Fibroblast of pulmonary artery (primary cell): ENCODE data around the gene ADAMTSL3.

Experiments used
- DNase-seq: peaks from one replicate; pipeline ENCODE4 v3.0.0-alpha.2; 2010; ENCODE audit warnings: low read depth
- H3K4me3 ChIP-seq: replicated peaks from 2 replicates; pipeline ENCODE4 v1.5.1; 2011; ENCODE audit warnings: low read depth, mild to moderate bottlenecking, control low read depth, low read length, moderate library complexity
- TF ChIP-seq, protein P1 (sequence below): IDR thresholded peaks from 2 replicates; pipeline ENCODE4 v1.5.1; 2011; ENCODE audit warnings: mild to moderate bottlenecking, control low read depth, low read length, inconsistent platforms; ENCODE audit errors: missing control alignments

ADAMTSL3 gene

DNA sequence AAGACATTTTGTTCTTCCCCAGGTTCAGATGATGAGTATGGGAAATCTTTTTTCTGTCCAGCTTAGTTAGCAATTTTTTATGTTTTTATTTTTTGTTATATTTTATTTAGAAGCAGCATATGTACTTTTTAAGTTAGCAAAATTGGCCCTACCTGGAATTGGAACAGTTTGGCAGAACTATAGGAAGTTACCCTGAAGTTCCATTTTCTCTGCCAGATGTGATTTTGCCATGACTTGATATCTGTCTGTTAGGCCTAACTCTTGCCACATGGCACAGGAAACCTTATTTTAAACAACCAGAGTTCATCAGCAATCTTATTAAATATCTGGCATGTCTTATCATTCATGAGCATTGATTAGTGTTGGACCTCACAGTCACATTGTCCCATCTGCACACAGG lies 67.1 kb downstream of the ADAMTSL3 start:
- no peak for DNase-seq
- TF ChIP-seq, protein P1, sequence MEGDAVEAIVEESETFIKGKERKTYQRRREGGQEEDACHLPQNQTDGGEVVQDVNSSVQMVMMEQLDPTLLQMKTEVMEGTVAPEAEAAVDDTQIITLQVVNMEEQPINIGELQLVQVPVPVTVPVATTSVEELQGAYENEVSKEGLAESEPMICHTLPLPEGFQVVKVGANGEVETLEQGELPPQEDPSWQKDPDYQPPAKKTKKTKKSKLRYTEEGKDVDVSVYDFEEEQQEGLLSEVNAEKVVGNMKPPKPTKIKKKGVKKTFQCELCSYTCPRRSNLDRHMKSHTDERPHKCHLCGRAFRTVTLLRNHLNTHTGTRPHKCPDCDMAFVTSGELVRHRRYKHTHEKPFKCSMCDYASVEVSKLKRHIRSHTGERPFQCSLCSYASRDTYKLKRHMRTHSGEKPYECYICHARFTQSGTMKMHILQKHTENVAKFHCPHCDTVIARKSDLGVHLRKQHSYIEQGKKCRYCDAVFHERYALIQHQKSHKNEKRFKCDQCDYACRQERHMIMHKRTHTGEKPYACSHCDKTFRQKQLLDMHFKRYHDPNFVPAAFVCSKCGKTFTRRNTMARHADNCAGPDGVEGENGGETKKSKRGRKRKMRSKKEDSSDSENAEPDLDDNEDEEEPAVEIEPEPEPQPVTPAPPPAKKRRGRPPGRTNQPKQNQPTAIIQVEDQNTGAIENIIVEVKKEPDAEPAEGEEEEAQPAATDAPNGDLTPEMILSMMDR: no peak
- no peak overlapping the region for H3K4me3 ChIP-seq

- TF ChIP-seq, protein P1: no peak
- H3K4me3 ChIP-seq: no peak overlapping the region
- DNase-seq: no peak
Measured at GRCh38 chr15:83721981-83722380, 68.1 kb downstream of the ADAMTSL3 start.

GRCh38 chr15:83723216-83723615 lies 69.3 kb downstream of the ADAMTSL3 start:
- peak; percentile 15 for DNase-seq
- no peak overlapping the region for H3K4me3 ChIP-seq
- TF ChIP-seq, protein P1: no peak

DNA sequence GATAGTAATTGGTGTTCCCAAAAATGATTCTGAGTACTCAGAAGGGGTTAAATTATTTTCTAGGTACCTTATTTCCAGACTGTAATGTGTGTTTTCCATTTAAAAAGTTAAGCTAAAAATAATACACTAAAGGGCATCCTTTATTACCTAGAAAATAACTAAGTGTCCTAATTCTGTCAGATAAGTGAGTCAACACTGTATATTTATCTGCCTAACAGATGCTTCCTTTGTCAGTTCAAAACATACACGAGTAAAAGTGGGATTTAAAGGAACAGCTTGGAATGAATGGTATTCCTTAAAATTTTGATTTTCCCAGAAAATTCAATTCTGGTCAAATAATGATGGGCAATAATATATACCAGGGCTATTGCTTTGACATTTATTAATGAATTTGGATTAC lies 78.3 kb downstream of the ADAMTSL3 start:
- DNase-seq: no peak
- no peak overlapping the region for H3K4me3 ChIP-seq
- TF ChIP-seq, protein P1: no peak

DNA sequence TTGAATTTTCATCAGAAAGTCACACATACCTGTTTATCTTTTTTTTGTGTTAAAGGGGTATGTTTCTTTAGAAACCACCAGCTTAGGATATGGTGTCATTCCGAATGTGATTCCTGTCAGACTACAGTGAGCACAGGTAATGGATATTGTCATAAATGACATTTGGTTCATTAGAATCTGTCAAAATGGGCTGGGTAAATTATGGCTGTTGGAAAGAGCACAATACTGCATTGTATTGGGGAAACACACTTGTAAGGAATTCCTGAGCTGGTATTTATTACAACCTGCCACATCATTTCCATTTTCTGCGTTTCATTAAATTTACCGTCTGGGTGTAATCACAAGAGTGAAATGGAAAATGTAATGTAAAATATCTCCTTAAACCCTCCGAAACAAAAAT lies 78.8 kb downstream of the ADAMTSL3 start:
- no peak for DNase-seq
- no peak overlapping the region for H3K4me3 ChIP-seq
- TF ChIP-seq, protein P1: no peak

DNA sequence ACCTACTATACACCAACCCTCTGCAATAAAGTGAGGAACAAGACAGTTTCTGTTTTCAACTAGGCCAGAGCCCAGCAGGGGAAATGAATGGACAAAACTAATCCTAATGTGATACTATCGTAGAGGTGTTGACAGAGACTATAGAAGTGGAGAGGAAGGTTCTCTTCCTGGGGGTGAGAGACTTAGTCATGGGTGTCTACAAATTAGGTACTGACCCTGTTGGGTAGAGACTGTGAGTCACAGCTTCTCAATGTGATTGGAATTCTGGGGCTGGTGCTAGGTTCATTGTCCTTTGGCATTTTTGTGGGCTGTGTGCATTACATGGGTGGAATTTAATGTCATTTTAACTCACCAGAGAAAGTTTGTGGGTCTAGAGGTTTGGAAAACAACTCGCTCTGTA lies 79.3 kb downstream of the ADAMTSL3 start:
- TF ChIP-seq, protein P1: no peak
- no peak overlapping the region for H3K4me3 ChIP-seq

DNA sequence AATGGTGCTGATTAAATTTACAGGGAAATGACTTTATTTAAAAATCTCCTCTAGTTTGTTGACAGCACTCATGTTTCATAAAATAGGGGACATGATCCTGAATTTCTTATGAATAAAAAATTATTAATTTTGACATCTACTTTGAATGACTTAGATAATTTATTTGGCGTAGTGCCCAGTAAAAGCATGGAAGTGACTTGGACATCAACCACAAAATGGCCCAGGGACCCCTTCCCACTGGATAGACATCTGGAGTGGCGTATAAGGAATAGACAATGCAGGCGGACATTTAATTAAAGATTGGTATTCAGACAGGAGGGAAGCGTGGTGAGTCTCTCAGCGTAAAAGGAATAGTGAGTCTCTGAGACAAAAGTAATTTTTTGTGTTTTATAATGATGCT lies 79.8 kb downstream of the ADAMTSL3 start:
- H3K4me3 ChIP-seq: no peak overlapping the region
- no peak for DNase-seq
- TF ChIP-seq, protein P1: no peak

More for the DNA sequence above, 79.3 kb downstream of the ADAMTSL3 start:
- peak; percentile 74 for DNase-seq
